OCI-LY7 (cell line): ENCODE measurements around the gene BOLA2B.
"Not testable (repeated sequence)": the region's sequence is repeated elsewhere in the genome, so short reads cannot be mapped to it uniquely, and the experiment has no call there.

Experiments
- CTCF ChIP-seq: fragments of 200-600 bp; sonication (generic); conservative IDR thresholded peaks from 2 replicates; pipeline ENCODE4 v1.5.1; 2014; ENCODE audit warnings: mild to moderate bottlenecking, antibody characterized with exemption, low read length, moderate library complexity, mixed read lengths
- EZH2phosphoT487 ChIP-seq: fragments of 200-600 bp; sonication (generic); IDR thresholded peaks from 2 replicates; pipeline ENCODE4 v1.6.1; 2018; ENCODE audit warnings: low read depth, borderline replicate concordance, mild to moderate bottlenecking, mixed run types, antibody characterized with exemption, low read length, moderate library complexity, mixed read lengths

- not testable (repeated sequence) for TF ChIP-seq CTCF, EZH2phosphoT487
Observed at GRCh38 chr16:30209032-30209431, 15.6 kb upstream of the BOLA2B start.
